Stimulated activated CD8-positive, alpha-beta memory T cell treated with anti-CD3 and anti-CD28 coated beads, Interleukin-4, amount 100 ng/mL, for 1 hour (primary cell): ENCODE data around the gene CROCC.
"Not testable (repeated sequence)": the region's sequence is repeated elsewhere in the genome, so short reads cannot be mapped to it uniquely, and the experiment has no call there.

Source experiments
- DNase-seq, 2 donors: peaks; one replicate each; pipeline ENCODE4 v3.0.0-alpha.2; 2020; ENCODE audit warnings: low read depth in 2 of 2, low spot score in 1 of 2

Gene CROCC

GRCh38 chr1:16931206-16931934 is 9.6 kb downstream of the CROCC start:
- not testable (repeated sequence) for DNase-seq

- not testable (repeated sequence) for DNase-seq
Measured at GRCh38 chr1:16933945-16934344, 12.2 kb downstream of the CROCC start.

- not testable (repeated sequence) for DNase-seq
Measured at GRCh38 chr1:16936580-16936979, 14.8 kb downstream of the CROCC start.

GRCh38 chr1:16938351-16939321 is 16.9 kb downstream of the CROCC start:
- no peak for DNase-seq

- not testable (repeated sequence) for DNase-seq
Measured at GRCh38 chr1:16939386-16940180, 17.9 kb downstream of the CROCC start.

GRCh38 chr1:16944038-16944437 is 22.3 kb downstream of the CROCC start:
- no peak for DNase-seq

- DNase-seq, result not testable (repeated sequence)
Measured at GRCh38 chr1:16945512-16945911, 23.8 kb downstream of the CROCC start.

GRCh38 chr1:16946185-16946584 is 24.5 kb downstream of the CROCC start:
- not testable (repeated sequence) for DNase-seq

GRCh38 chr1:16946646-16947045 is 24.9 kb downstream of the CROCC start:
- no peak for DNase-seq

- not testable (repeated sequence) for DNase-seq
Measured at GRCh38 chr1:16948282-16948891, 26.7 kb downstream of the CROCC start.

- not testable (repeated sequence) for DNase-seq
Measured at GRCh38 chr1:16949026-16949425, 27.3 kb downstream of the CROCC start.

GRCh38 chr1:16952376-16952775 is 30.6 kb downstream of the CROCC start:
- DNase-seq, result not testable (repeated sequence)

GRCh38 chr1:16954579-16954978 is 32.8 kb downstream of the CROCC start:
- DNase-seq, result no peak

GRCh38 chr1:16955186-16955585 is 33.5 kb downstream of the CROCC start:
- DNase-seq, result no peak

- DNase-seq, result no peak
Measured at GRCh38 chr1:16956775-16957174, 35.0 kb downstream of the CROCC start.

GRCh38 chr1:16957731-16958130 is 36.0 kb downstream of the CROCC start:
- DNase-seq, result no peak

GRCh38 chr1:16958475-16958874 is 36.7 kb downstream of the CROCC start:
- no peak for DNase-seq

- DNase-seq, result peak; percentile 35 to 59
Measured at GRCh38 chr1:16960560-16961296, 39.0 kb downstream of the CROCC start.

GRCh38 chr1:16961297-16962133 is 39.8 kb downstream of the CROCC start:
- no peak for DNase-seq
